A549 treated with ZK216348 at 1 μM for 4 hours (cell line): ENCODE measurements around the gene RAD51B. TPM values are rescaled to one million over a fixed set of nuclear protein-coding genes. Genes with fewer than 3 reads are reported as not detected.

ENCODE experiments used
- total RNA-seq: library from RNA; stranded (reverse); fragments of 200-300 nt; extraction: Qiagen RNA extraction; gene quantifications from 5 replicates; pipeline ENCODE4 v1.2.3, GENCODE V29; 2022; ENCODE audit warnings: low read depth

The RAD51B gene
- total RNA-seq, result 3.1 to 6.1 TPM (median 4.3 TPM) in 5 replicates

DNA sequence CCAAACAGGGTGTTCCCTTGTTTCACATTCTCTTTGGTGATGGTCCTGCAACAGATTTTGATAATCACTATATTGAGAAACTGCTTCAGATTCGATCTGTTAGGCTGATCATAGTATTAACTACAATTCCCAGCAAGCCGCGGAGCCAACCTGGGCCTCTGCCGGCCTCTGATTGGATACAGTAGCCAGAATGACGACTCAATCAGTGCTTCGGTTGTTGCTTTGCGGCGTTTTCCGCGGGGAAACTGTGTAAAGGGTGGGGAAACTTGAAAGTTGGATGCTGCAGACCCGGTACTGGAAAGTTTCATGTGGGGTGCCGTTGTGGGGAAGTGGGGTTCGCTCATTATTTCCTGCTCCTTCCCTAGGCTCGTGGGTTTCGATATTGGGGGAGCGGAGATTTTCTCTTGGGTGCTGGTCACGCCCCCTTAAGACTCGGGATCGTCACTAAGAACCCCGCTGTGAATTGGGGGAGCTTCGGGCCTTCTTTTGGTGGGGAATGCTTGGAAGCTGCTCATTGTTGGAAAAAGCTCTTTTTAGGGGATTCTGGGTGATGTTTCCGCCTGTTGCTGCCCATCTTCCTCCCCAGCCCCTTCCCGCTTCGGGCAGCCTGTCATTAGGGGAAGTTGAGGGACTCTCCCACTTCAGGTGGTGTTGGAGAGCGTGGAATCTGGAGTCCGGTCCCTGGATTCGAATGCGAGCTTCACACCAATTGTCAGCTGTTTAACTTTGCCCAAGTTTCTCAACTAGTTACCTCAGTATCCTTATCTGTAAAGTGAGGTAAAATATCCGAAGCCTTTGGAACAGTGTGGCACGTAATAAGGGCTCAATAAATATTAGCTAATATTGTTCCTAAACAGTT is at the start of gene RAD51B:
RAD51B (plus strand) TSS at position 217 of the 859 bp plus-strand sequence.

GRCh38 chr14:67816326-67817002 is 3.1 kb upstream of the RAD51B start, which contains the start of gene ZFYVE26:
ZFYVE26 (minus strand) TSS chr14:67816590; CDS start chr14:67815963, 627 bp downstream.

Other genes starting within 250 kb of the RAD51B start
- gene PIGH, start 219.5 kb upstream of the RAD51B start, total RNA-seq, result 17.3 to 23.0 TPM (median 18.7 TPM) in 5 replicates
- 1.4 to 2.6 TPM (median 2.2 TPM) in 5 replicates for gene ARG2, start 199.9 kb upstream of the RAD51B start, total RNA-seq
- 79.6 to 91.7 TPM (median 84.9 TPM) in 5 replicates for gene VTI1B, start 145.1 kb upstream of the RAD51B start, total RNA-seq
- gene RDH11, start 124.0 kb upstream of the RAD51B start, total RNA-seq, result 56.0 to 64.2 TPM (median 61.5 TPM) in 5 replicates
- 0.25 TPM in 1 of 5 replicates, not detected in the others for gene RDH12, start 117.9 kb upstream of the RAD51B start, total RNA-seq
- 4.9 to 6.3 TPM (median 5.4 TPM) in 5 replicates for gene ZFYVE26, start 3.2 kb upstream of the RAD51B start, total RNA-seq